NB4 (cell line): ENCODE measurements around the gene EHD1.

Experiments used
- POLR2A ChIP-seq: IDR thresholded peaks from 2 replicates; pipeline ENCODE4 v1.6.1; 2011; ENCODE audit warnings: mild to moderate bottlenecking; ENCODE audit not compliant: insufficient read length; ENCODE audit errors: extremely low read depth
- TF ChIP-seq, protein P1 (sequence below): IDR thresholded peaks from one replicate; pipeline ENCODE4 v1.5.1; 2012; ENCODE audit warnings: low read depth, low read length

DNA sequence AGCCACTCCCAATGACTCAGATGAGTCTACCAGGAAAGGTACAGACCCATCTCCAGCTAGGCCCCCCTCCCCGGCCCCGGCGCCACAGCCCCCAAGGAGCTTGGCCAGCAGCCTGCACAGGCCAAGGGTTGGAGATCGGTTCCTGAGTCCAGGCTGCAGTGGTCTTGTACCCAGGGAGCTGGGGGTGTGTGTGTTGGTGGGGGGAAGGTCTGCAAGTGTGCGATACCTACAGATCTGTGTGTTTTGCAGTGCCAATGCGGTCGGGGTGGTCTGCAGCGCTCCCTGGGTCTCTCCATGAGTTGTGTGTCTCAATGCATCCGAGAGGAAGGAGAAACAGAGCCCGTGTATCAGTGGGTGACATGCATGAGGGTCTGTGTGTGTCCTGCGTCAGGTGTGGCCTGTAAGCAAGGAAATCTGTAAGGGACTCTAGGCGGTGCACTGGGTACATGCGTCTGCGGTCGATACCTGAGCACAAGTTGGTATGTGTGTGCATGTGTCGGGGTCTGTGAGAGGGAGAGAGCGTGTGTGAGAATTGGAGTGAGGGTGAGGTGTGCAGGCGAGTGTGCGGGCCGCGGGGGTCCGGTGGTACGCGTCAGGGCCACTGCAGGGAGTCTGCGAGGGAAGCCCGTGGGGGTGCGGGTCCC lies 34.6 kb downstream of the EHD1 start:
- TF ChIP-seq, protein P1, sequence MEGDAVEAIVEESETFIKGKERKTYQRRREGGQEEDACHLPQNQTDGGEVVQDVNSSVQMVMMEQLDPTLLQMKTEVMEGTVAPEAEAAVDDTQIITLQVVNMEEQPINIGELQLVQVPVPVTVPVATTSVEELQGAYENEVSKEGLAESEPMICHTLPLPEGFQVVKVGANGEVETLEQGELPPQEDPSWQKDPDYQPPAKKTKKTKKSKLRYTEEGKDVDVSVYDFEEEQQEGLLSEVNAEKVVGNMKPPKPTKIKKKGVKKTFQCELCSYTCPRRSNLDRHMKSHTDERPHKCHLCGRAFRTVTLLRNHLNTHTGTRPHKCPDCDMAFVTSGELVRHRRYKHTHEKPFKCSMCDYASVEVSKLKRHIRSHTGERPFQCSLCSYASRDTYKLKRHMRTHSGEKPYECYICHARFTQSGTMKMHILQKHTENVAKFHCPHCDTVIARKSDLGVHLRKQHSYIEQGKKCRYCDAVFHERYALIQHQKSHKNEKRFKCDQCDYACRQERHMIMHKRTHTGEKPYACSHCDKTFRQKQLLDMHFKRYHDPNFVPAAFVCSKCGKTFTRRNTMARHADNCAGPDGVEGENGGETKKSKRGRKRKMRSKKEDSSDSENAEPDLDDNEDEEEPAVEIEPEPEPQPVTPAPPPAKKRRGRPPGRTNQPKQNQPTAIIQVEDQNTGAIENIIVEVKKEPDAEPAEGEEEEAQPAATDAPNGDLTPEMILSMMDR: no peak
- TF ChIP-seq POLR2A: no peak
